Islet precursor cell (in vitro differentiated cells): Measurements from ENCODE around the gene RTN4R.

Experiments
- DNase-seq: peaks from one replicate; pipeline ENCODE4 v3.0.0-alpha.2; 2018

The RTN4R gene

GRCh38 chr22:20254975-20255946 is 12.9 kb downstream of the RTN4R start:
- no peak for DNase-seq

- DNase-seq, result no peak
Observed at GRCh38 chr22:20253161-20253560, 15.0 kb downstream of the RTN4R start.

GRCh38 chr22:20251981-20252380 is 16.1 kb downstream of the RTN4R start:
- no peak for DNase-seq

- no peak for DNase-seq
Observed at GRCh38 chr22:20251491-20251890, 16.6 kb downstream of the RTN4R start.

- no peak for DNase-seq
Observed at GRCh38 chr22:20249797-20250354, 18.2 kb downstream of the RTN4R start.

GRCh38 chr22:20248461-20248978 is 19.6 kb downstream of the RTN4R start:
- no peak for DNase-seq

GRCh38 chr22:20247608-20248171 is 20.4 kb downstream of the RTN4R start:
- no peak for DNase-seq

- DNase-seq, result no peak
Observed at GRCh38 chr22:20247010-20247505, 21.1 kb downstream of the RTN4R start.

- no peak for DNase-seq
Observed at GRCh38 chr22:20246368-20247009, 21.6 kb downstream of the RTN4R start.

GRCh38 chr22:20245577-20246367 is 22.3 kb downstream of the RTN4R start:
- no peak for DNase-seq

- no peak for DNase-seq
Observed at GRCh38 chr22:20244691-20245576, 23.2 kb downstream of the RTN4R start.

- no peak for DNase-seq
Observed at GRCh38 chr22:20244250-20244648, 23.9 kb downstream of the RTN4R start.

GRCh38 chr22:20243537-20244249 is 24.4 kb downstream of the RTN4R start:
- peak; percentile 74 for DNase-seq

GRCh38 chr22:20243176-20243536 is 25.0 kb downstream of the RTN4R start:
- no peak for DNase-seq

- DNase-seq, result no peak
Observed at GRCh38 chr22:20242393-20243175, 25.5 kb downstream of the RTN4R start.

- no peak for DNase-seq
Observed at GRCh38 chr22:20241579-20242392, 26.3 kb downstream of the RTN4R start.

GRCh38 chr22:20240900-20241299 is 27.2 kb downstream of the RTN4R start:
- no peak for DNase-seq

- DNase-seq, result no peak
Observed at GRCh38 chr22:20240447-20240764, 27.7 kb downstream of the RTN4R start.
